Spleen (tissue), 7 donors: ENCODE results near the gene INVS.
"Not testable (repeated sequence)": the region's sequence is repeated elsewhere in the genome, so short reads cannot be mapped to it uniquely, and the experiment has no call there.

ENCODE experiments used
- CTCF ChIP-seq, 11 experiments: fragments of 200-600 bp in 7 of 11; fragments of 450-650 bp in 4 of 11; sonication (generic) in 4 of 11; IDR thresholded peaks in 8 of 11; conservative IDR thresholded peaks in 3 of 11; 1 replicate in 7 of 11; 2 replicates in 4 of 11; pipeline versions ENCODE4 v1.4.0 to v1.8.0; 2016 to 2021; ENCODE audit warnings: antibody characterized with exemption in 11 of 11, inconsistent platforms in 4 of 11, mild to moderate bottlenecking in 1 of 11
- POLR2A ChIP-seq, 3 donors: fragments of 450-650 bp; IDR thresholded peaks; one replicate each; pipeline ENCODE4 v1.5.1; 2017; ENCODE audit warnings: antibody characterized with exemption in 3 of 3, mild to moderate bottlenecking in 1 of 3
- donor health status: DM: no; HTN: no; CAD: no; lungs with moderate emphysema.
- donor health status: DM: no; HTN: no; CAD: no.
- donor health status: DM: no; HTN: no; CAD: no.

GRCh38 chr9:100236986-100237385 is 137.9 kb downstream of the INVS start:
- not testable (repeated sequence) for TF ChIP-seq CTCF (IDR thresholded peaks at IDR 0.05 in 8 of 11, conservative IDR thresholded peaks at IDR 0.05 in 3 of 11); POLR2A (IDR thresholded peaks at IDR 0.05)
